HepG2 (cell line): ENCODE measurements around the gene CADPS2.

ENCODE experiments used
- ATAD3A ChIP-seq: sonication (generic); formaldehyde crosslinking; IDR thresholded peaks from 2 replicates; pipeline ENCODE4 v1.4.0; 2020; ENCODE audit warnings: missing genetic modification reagents
- EP300 ChIP-seq, 3 experiments: sonication (generic) in 1 of 3; formaldehyde crosslinking in 1 of 3; IDR thresholded peaks; 2 replicates each; pipeline versions ENCODE4 v1.5.1 to v1.6.1; 2011 to 2020; ENCODE audit warnings: low read depth in 2 of 3, low read length in 2 of 3, borderline replicate concordance in 1 of 3, improper control_type of control experiment in 1 of 3, mild to moderate bottlenecking in 1 of 3, missing genetic modification reagents in 1 of 3, moderate library complexity in 1 of 3
- HNF1B ChIP-seq: sonication (generic); formaldehyde crosslinking; IDR thresholded peaks from 2 replicates; pipeline ENCODE4 v1.5.1; 2020; ENCODE audit warnings: mild to moderate bottlenecking, moderate library complexity, missing genetic modification reagents
- POLR2A ChIP-seq, 2 experiments: IDR thresholded peaks; 2 replicates each; pipeline ENCODE4 v1.6.1; 2011; ENCODE audit warnings: low read depth in 2 of 2, low read length in 2 of 2, mild to moderate bottlenecking in 1 of 2, moderate library complexity in 1 of 2; ENCODE audit not compliant: insufficient read depth in 1 of 2
- REST ChIP-seq, 2 experiments: IDR thresholded peaks; 2 replicates each; pipeline ENCODE4 v1.6.1; 2011 to 2012; ENCODE audit warnings: low read length in 2 of 2, borderline replicate concordance in 1 of 2, low read depth in 1 of 2, mild to moderate bottlenecking in 1 of 2, moderate library complexity in 1 of 2
- RFX5 ChIP-seq: IDR thresholded peaks from 2 replicates; pipeline ENCODE4 v1.6.1; 2011; ENCODE audit warnings: low read depth, low read length, improper control_type of control experiment
- SP2 ChIP-seq: sonication (generic); formaldehyde crosslinking; IDR thresholded peaks from 2 replicates; pipeline ENCODE4 v1.5.1; 2020; ENCODE audit warnings: mild to moderate bottlenecking, missing genetic modification reagents
- ZNF512 ChIP-seq: sonication (generic); formaldehyde crosslinking; IDR thresholded peaks from 2 replicates; pipeline ENCODE4 v1.4.0; 2020; ENCODE audit warnings: mild to moderate bottlenecking, missing genetic modification reagents
- ZNF704 ChIP-seq: sonication (generic); formaldehyde crosslinking; IDR thresholded peaks from 2 replicates; pipeline ENCODE4 v1.8.1; 2023; ENCODE audit warnings: mild to moderate bottlenecking, inconsistent platforms, moderate library complexity, missing genetic modification reagents, borderline replicate concordance
- ZZZ3 ChIP-seq: sonication (generic); formaldehyde crosslinking; IDR thresholded peaks from 2 replicates; pipeline ENCODE4 v1.4.0; 2020; ENCODE audit warnings: missing genetic modification reagents, mild to moderate bottlenecking, borderline replicate concordance

GRCh38 chr7:122626785-122627184, 259.5 kb downstream of the CADPS2 start:
- no peak for TF ChIP-seq RFX5
- no peak for TF ChIP-seq HNF1B (CRISPR knock-in tag)
- no peak for TF ChIP-seq POLR2A (IDR thresholded peaks at IDR 0.05; ENCODE audit: insufficient read depth in 1 of 2, low read depth in 2 of 2, low read length in 2 of 2)
- no peak for TF ChIP-seq EP300 (IDR thresholded peaks at IDR 0.05; ENCODE audit: low read depth in 2 of 2, low read length in 2 of 2)
- no peak for TF ChIP-seq EP300 (CRISPR knock-in tag; IDR thresholded peaks at IDR 0.05; ENCODE audit: borderline replicate concordance)
- TF ChIP-seq SP2 (CRISPR knock-in tag): no peak
- no peak for TF ChIP-seq ZNF512 (CRISPR knock-in tag)
- no peak for TF ChIP-seq ZNF704 (CRISPR knock-in tag)
- no peak for TF ChIP-seq REST (IDR thresholded peaks at IDR 0.05; ENCODE audit: borderline replicate concordance in 1 of 2, low read depth in 1 of 2, low read length in 2 of 2)
- TF ChIP-seq ATAD3A (CRISPR knock-in tag): no peak
- no peak for TF ChIP-seq ZZZ3 (CRISPR knock-in tag)
